Measurements from ENCODE around the gene NDUFV1.

GRCh38 chr11:67564230-67564629 is 42.5 kb upstream of the NDUFV1 start:
- TF ChIP-seq CTCF (IDR thresholded peaks at IDR 0.05; ENCODE audit: low read depth, low read length, missing input control) (no peak), JUND (IDR thresholded peaks at IDR 0.05) (no peak), YY1 (IDR thresholded peaks at IDR 0.05) (no peak), RAD21 (IDR thresholded peaks at IDR 0.05) (no peak), REST (IDR thresholded peaks at IDR 0.05) (no peak), HNF4A (conservative IDR thresholded peaks at IDR 0.05) (no peak)

All from liver (tissue), 3 donors.